AG04450 (cell line): ENCODE data around the gene ARHGAP6. TPM values are rescaled to one million over a fixed set of nuclear protein-coding genes. Genes with fewer than 3 reads are reported as not detected.

Source experiments
- CTCF ChIA-PET: fragments of 300-600, 350-600 bp; formaldehyde crosslinking; extraction: SDS; loops from one replicate; lab custom pipeline; 2022; ENCODE audit warnings: antibody characterized with exemption, inconsistent platforms; lab: Charles Lee
- POLR2A ChIA-PET: fragments of 350-600 bp; formaldehyde crosslinking; extraction: SDS; loops from one replicate; lab custom pipeline; 2021; ENCODE audit warnings: antibody characterized with exemption, inconsistent platforms; lab: Yijun Ruan, JAX
- DNase-seq: peaks from one replicate; pipeline ENCODE4 v3.0.0-alpha.2; 2011; ENCODE audit warnings: low read depth, low spot score
- H3K27ac ChIP-seq: one replicate; pipeline ENCODE4 v1.5.1; 2012; ENCODE audit warnings: low read depth, low read length, control low read depth
- H3K27me3 ChIP-seq: one replicate; pipeline ENCODE4 v1.6.0; 2012; ENCODE audit warnings: low read length; ENCODE audit not compliant: control insufficient read depth, insufficient read depth
- H3K4me3 ChIP-seq: 2 replicates; pipeline ENCODE4 v1.5.1; 2011; ENCODE audit warnings: mild to moderate bottlenecking, low read depth, low read length, control low read depth
- H3K9me3 ChIP-seq: 2 replicates; pipeline ENCODE4 v1.5.1; 2012; ENCODE audit warnings: low read length; ENCODE audit not compliant: control insufficient read depth, insufficient read depth
- polyA plus RNA-seq: library from polyadenylated mRNA; depleted of rRNA; stranded (reverse); fragments of >200 nt; gene quantifications from 2 replicates; pipeline ENCODE4 v1.2.3, GENCODE V29; 2011
- TF ChIP-seq, protein P1 (sequence below): IDR thresholded peaks from 2 replicates; pipeline ENCODE4 v1.5.1; 2011; ENCODE audit warnings: low read depth, low read length, control low read depth, inconsistent platforms

Gene ARHGAP6
- polyA plus RNA-seq, 1 experiment = 4.0 TPM

DNA sequence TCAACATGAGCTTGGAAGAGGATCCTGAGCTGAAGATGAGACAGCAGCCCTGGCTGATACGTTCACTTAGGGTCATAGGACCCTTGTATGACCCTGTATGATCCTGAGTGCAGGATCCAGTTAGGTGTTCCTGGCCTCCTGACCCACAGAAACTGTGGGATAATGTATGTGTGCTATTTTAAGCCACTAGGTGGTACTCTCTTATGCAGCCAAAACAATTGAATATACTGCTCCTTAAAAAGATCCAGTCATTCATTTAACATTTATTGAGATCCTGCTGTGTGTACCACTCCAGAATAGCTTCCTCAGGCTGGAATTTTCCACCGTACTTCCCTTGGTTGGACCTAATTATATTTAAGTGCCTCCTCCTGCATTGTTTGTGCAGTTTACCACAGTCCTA lies 205.4 kb downstream of the ARHGAP6 start:
- H3K27ac ChIP-seq = no peak overlapping the region
- ChIA-PET CTCF (interaction anchor here (0.6 kb wide), 1 partner anchor 114 kb away, joined by 3 read pairs; no protein-coding TSS in a partner anchor), POLR2A (no interaction called here)
- H3K9me3 ChIP-seq = no peaks in the 10 kb centered on the region
- DNase-seq = no peak
- no peaks in the 10 kb centered on the region for H3K27me3 ChIP-seq
- TF ChIP-seq, protein P1, sequence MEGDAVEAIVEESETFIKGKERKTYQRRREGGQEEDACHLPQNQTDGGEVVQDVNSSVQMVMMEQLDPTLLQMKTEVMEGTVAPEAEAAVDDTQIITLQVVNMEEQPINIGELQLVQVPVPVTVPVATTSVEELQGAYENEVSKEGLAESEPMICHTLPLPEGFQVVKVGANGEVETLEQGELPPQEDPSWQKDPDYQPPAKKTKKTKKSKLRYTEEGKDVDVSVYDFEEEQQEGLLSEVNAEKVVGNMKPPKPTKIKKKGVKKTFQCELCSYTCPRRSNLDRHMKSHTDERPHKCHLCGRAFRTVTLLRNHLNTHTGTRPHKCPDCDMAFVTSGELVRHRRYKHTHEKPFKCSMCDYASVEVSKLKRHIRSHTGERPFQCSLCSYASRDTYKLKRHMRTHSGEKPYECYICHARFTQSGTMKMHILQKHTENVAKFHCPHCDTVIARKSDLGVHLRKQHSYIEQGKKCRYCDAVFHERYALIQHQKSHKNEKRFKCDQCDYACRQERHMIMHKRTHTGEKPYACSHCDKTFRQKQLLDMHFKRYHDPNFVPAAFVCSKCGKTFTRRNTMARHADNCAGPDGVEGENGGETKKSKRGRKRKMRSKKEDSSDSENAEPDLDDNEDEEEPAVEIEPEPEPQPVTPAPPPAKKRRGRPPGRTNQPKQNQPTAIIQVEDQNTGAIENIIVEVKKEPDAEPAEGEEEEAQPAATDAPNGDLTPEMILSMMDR = 0 out of 2 replicates have a peak, but pooled peaks have one; percentile 11
- no peak overlapping the region for H3K4me3 ChIP-seq

DNA sequence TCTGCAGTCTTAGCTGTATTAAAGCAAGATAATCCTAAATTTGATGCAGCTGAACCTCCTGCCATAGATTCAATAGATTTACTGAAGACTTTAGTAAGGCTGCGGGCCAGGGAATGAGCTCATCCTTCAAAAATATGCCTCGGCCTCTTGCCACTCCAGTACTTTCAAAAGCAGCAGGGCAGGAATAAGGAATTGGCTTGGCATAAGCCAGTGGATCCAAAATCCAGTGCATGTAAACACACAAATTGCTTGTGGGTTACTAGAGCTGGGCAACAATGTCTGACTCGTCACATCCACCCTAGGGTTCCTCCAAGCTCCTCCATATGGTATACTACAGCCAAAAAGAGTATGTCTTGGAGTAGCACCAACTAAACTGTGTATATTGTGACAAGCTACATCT lies 207.6 kb downstream of the ARHGAP6 start:
- Histone ChIP-seq H3K9me3 (no peaks in the 10 kb centered on the region), H3K4me3 (no peak overlapping the region), H3K27ac (no peak overlapping the region), H3K27me3 (no peaks in the 10 kb centered on the region)
- TF ChIP-seq, protein P1 = no peak
- no peak for DNase-seq
- ChIA-PET POLR2A (no interaction called here), CTCF (interaction anchor here (1.2 kb wide), 1 partner anchor 10 kb away, joined by 3 read pairs; no protein-coding TSS in a partner anchor)

DNA sequence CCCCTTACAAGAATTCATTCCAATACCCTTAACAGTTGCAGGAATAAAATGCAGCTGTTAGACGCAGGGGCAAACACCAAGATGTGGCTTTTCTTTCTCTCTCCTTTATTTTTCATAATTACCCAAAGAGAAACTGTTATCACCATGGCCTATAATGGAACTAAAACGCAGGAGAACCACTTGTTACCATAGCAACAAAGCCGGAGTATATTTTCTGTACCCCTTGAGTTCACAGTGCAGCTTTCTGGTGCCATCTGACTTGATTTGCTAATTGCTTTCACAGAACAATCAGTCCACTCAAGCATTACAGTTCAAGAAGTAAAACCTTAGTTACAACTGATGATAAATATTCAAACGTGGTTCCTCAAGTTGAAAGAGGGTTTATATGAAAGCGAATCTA lies 214.6 kb downstream of the ARHGAP6 start:
- Histone ChIP-seq H3K4me3 (no peak overlapping the region), H3K9me3 (no peaks in the 10 kb centered on the region), H3K27me3 (no peaks in the 10 kb centered on the region), H3K27ac (no peak overlapping the region)
- no peak for DNase-seq
- CTCF ChIA-PET = no interaction called here
- TF ChIP-seq, protein P1 = no peak
- POLR2A ChIA-PET = no interaction called here

DNA sequence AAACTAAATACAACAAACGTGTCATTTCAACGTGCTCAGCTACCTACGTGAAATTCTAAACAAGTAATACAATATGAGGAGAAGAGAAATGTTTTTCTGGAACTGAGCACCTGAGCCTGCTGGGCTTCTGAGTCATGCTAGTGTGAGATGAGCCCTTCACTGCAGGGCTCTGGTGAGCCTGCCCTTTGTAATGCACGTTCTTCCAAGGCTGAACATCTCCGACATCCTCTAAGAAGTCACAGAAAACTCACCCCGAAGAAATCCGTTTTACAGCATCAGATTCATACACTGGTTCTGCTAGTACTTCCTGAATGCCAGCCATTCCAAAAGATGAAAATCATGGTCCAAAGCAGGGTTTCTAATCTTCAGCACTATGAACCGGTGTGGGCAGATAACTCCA lies 215.4 kb downstream of the ARHGAP6 start:
- CTCF ChIA-PET = interaction anchor here (1.3 kb wide), 1 partner anchor 69 kb away, joined by 4 read pairs; no protein-coding TSS in a partner anchor
- Histone ChIP-seq H3K9me3 (no peaks in the 10 kb centered on the region), H3K4me3 (no peak overlapping the region), H3K27me3 (no peaks in the 10 kb centered on the region), H3K27ac (no peak overlapping the region)
- TF ChIP-seq, protein P1 = no peak
- POLR2A ChIA-PET = interaction anchor here (0.6 kb wide), 1 partner anchor 50 kb away, joined by 3 read pairs; no protein-coding TSS in a partner anchor
- no peak for DNase-seq

DNA sequence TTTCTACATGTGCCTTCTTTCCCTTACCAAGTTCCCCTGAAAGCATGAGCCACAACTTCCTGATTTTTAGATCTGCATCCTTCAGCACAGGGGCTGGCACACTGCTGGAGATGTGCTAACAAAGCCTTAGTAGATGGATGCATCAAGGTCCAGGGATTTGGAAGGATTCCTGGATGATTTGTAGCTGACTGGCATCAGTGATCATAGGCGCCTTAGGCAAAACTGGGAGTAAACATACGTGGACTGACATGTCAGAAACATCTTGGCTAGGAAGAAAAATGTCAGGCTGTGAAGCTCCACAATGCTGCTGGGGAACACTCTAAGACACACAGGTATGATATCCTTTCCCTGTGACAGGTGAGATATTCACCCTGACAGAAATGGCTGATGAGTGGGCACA lies 216.1 kb downstream of the ARHGAP6 start:
- H3K4me3 ChIP-seq = no peak overlapping the region
- no peaks in the 10 kb centered on the region for H3K9me3 ChIP-seq
- ChIA-PET POLR2A (no interaction called here), CTCF (interaction anchor here (1.3 kb wide), 1 partner anchor 68 kb away, joined by 4 read pairs; no protein-coding TSS in a partner anchor)
- TF ChIP-seq, protein P1 = no peak
- H3K27ac ChIP-seq = no peak overlapping the region
- H3K27me3 ChIP-seq = no peaks in the 10 kb centered on the region
- DNase-seq = no peak
